GM19463 (cell line): ENCODE data around the gene PVALB.
"Not testable (repeated sequence)": the region's sequence is repeated elsewhere in the genome, so short reads cannot be mapped to it uniquely, and the experiment has no call there.

ENCODE experiments used
- ATAC-seq: cut with Tn5 transposase; IDR thresholded peaks from one replicate; pipeline ENCODE4 v1.9.1; 2021; ENCODE audit warnings: mild to moderate bottlenecking, moderate library complexity; ENCODE audit not compliant: unreplicated experiment

The PVALB gene

GRCh38 chr22:36758792-36759271, 58.0 kb downstream of the PVALB start:
- ATAC-seq: no peak

GRCh38 chr22:36757668-36758211, 59.1 kb downstream of the PVALB start:
- no peak for ATAC-seq

- ATAC-seq: no peak
Measured at GRCh38 chr22:36756746-36757655, 59.8 kb downstream of the PVALB start.

DNA sequence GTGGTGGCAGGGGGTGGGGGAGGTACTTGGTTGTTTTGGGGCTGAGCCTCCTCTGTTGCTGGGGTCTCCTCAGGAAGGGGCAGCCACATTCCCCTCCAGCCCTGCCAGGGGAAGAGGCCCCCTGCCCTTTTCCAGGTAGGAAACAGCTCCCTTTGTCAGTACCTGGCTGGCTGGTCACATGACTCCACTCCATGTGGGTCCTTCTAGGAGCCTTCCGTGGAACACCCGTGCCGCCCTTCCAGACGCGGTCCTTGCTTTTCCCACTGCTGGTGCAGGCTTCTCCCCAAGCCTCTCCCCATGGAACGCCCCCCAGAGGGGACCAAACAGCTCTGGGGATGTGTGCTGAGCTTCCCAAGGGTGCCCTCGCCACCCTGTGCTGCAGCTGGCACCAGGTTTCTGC, 60.8 kb downstream of the PVALB start:
- ATAC-seq: no peak

DNA sequence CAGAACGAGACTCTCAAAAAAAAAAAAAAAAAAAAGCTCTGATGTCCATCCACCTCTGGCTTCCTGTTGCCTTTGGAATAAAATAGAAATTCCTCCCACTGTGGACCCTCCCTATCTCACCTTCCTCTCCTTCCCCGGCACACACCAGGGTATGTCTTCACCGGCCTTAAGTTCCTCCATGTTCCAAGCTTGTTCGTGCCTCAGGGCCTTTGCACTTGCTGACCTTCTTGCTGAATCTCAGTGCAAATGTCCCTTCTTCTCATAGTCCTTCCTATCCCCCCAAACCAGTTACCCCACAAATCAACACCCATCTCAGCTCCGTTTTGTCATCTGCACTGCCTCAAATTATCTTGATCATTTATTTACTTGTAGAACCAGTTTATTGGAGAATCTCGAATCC, 61.5 kb downstream of the PVALB start:
- ATAC-seq: no peak

DNA sequence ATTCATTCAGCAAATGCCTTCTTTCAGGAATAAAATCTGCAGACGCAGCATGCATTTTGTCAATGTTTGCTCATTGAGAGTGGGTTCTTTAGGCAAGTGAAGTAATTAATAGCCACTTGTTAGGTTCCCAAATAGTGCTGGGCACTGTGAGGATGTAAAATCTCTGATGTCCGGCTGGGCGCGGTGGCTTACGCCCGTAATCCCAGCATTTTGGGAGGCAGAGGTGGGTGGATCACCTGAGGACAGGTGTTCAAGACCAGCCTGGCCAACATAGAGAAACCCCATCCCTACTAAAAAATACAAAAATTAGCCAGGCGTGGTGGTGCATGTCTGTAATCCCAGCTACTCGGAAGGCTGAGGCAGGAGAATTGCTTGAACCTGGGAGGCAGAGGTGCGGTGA, 62.0 kb downstream of the PVALB start:
- ATAC-seq: not testable (repeated sequence)

GRCh38 chr22:36753916-36754315, 62.9 kb downstream of the PVALB start:
- no peak for ATAC-seq

GRCh38 chr22:36753120-36753802, 63.6 kb downstream of the PVALB start:
- ATAC-seq: no peak
